CD4-positive, alpha-beta T cell treated with Interleukin-17A for 4 hours (primary cell): ENCODE results near the gene KRT78.

Experiments used
- DNase-seq: peaks from one replicate; pipeline ENCODE4 v3.0.0-alpha.2; 2020; ENCODE audit warnings: mixed read lengths

KRT78 gene

DNA sequence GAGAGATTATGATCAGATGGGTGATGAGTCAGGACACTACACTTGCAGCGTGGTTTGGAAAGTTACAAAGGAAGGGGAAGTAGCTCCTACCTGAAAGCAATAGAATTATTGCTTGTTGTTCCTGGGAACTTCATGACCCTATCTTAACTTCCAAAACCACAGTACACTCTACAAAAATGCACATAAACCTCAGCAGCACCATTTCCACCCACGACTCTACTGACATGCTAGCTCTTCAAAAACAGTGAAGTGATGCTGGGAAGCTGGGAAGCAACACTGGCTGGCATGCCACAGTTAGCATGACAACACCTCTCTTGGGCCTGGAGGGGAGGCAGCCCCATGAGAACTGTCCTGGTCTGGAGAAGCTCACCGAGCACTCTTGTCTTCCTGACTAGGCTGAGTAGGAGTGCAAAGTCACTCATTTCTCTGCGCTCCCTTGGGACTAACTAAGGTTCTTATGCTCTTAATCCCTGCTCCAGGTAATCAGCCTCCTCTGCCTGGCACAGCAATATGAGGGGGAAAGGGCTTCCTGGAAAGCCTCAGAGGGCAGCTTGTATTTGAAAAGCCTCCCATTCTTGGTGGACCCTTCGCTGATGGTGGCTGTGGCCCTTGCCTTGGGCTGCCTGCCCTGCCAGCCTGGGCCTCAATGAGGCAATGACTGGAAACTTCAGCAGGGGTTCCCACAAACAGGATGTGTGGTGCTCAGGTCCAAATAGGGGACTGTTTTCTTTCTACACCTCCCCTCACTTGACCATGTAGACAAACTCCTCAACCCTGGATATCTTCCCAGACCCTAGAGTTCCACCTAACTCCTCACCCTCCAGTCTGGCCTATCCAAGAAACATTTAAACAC lies 54.1 kb downstream of the KRT78 start:
- DNase-seq = no peak

DNA sequence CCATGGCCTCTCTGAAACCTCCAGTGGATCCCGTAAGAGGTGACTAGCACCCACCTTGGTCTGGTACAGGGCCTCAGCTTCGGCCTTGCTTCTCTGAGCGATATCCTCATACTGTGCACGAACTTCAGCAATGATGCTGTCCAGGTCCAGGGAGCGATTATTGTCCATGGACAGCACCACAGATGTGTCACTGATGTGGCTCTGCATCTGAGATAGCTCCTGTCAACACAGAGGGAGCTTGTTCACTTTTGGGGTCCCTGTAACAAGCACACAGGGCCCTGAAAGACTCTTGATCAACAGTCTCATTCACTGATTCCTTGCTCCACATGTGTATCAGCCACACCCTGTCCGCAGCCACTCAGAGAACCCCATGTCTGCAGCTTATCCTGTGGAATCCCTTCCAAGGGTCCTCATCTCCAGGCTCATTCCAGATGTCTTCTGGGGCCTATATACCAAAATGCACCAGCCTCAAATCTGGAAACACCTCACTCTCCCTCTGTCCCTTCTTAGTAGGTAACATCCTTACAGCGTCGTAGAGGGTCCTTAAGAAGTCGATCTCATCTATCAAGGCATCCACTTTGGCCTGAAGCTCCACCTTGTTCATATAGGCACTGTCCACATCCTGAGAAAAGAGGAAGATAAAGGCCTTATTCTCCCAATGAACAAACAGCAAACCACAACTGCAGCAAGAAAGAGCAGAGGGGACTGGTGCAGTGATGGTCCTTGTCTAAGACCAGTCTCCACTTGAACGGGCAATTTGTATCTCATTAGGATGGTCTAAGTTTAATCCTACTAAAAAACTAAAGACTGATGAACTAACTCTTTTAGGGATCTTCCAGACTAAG lies 56.4 kb downstream of the KRT78 start:
- DNase-seq = no peak

DNA sequence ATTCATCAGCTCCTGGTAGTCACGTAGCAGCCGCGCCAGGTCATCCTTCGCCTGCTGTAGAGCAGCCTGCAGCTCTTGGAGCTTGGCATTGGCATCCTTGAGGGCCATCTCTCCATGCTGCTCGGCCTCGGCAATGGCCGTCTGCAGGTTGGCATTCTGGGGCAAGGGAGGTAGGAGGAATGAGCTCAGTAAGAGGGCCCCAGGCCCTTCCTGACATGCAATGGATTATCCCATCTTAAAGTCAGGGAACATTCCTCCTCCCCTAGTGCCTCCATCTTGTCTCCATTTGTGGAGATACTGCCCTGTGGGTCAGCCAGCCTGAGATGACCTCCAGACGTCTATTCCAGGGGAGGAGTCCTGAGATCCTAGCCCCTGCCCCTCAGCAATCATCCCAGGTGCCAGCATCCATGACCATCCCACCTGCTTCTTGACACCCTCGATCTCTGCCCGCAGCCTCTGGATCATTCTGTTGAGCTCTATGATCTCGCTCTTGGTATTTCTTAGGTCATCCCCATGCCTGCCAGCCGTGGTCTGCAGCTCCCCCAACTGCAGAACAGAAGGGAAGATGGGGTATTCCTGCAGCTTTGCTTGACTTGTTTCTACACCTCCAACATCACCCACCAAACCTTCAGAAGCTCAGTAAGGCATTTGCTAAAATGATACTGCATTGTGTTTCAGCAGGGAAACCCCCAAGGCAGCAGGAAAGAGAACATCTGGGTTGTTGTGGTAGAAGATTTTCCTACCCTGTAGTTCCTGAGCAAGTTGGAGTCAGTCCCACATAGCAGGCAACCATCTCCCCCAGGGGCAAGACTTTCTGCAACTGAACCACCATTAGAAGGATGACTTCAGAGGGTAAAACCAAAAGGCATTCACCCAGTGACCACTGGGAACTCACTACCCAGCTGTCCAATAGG lies 57.3 kb downstream of the KRT78 start:
- DNase-seq = no peak

DNA sequence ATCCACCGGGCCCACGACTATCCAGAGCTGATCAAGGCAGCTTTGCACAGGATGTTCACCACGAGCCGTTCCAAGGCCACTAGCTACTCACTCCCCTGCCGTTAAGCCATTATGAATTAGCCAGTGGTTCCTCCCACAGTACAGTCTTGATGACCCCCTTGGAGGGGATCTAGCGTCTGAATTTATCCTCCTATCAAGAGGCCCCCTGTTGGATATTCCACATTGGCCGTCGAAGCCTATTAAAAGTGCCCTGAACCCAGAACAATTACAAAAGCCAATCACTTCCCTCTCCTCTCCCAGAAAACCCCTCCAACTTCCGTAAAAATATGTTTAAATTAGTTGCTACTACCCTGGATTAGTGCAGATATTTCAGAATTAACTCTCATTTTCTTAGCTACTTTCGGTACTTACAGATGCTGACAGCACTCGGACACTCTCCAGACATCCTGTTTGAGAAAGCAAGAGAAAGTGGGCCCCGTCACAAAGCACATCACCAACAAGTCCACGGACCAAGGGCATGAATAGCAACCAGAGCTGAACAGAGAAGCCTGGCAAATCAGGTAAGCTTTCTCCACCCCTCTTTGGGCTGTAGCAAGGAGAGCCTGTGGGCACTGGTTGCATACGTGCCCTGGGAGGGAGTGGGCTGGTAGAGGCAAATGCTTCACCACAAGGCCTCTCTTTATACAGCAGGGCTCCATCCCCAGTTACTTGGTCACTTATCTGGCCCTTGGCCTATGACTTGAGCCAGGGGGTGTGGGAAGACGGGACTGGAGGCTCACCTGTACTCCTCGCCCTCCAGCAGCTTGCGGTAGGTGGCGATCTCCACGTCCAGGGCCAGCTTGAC lies 58.1 kb downstream of the KRT78 start:
- no peak for DNase-seq

DNA sequence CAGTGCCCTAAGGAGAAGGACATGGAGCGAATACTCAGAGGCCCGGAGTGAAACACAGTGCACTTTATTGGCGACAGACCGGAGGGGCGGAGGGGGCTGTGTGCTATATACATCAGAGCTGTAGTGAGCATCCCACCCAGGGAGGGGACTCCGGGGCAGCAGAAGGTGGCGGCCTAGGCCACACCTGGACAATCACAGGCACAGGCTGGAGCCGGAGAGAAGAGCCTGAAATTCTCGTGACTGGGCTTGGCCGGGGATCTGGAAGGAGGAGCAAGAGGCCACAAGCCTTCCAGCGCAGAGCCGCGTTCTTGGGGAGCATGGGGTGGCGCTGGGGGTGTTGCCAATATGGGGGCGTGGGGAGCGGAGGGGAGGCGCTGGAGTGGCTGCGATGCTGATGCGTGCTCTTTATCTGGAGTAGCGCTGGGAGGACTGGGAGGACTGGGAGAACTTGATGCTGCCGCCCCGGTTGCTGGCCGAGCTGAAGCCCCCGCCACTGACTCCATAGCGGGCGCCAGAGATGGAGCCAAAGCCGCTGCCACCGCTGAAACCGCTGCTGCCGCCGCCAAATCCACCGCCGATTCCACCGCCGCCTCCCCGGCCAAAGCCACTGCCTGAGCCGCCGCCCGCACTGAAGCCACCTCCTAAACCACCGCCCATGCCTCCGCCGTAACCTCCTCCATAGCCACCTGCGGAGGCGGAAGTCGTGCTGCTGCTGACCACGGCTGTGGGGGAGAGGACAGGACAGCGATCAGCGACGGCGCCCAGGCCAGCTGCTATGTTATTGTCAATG lies 59.0 kb downstream of the KRT78 start:
- peak; percentile 9 for DNase-seq

DNA sequence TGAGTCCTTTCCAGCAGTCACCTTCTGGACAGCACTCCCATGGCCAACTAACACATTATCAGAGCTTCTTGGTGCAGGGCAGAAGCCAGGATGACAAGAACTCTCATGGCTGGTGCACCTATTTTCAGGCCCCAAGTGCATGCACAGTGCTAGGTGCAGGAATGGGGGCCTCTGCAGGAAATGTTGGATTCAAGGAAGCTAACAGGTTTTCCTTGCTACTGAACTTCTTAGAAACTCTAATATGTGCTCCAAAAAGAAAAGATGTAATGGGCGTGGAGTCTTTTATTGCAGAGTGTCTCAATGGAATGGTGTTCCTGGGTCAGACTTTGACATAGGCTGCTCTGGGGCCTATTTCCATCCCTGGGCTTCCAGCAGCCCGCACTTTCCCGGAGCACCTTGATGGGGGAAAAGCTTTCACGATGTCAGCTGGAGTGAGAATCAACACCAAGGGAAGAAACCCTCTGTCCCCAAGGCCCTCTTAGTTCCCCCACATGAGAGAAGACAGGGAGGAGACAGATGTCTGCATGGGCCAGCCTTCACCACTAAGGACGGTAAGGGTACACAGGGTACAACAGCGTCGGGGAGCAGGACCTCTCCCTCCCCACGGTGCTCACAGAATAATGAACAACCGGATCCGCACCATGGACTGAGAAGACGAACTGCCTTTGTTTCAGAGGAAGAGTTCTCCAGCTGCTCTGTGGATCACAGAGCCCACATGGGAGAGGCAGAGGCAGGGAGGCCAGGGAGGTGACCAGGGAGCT lies 59.7 kb downstream of the KRT78 start:
- DNase-seq = no peak

DNA sequence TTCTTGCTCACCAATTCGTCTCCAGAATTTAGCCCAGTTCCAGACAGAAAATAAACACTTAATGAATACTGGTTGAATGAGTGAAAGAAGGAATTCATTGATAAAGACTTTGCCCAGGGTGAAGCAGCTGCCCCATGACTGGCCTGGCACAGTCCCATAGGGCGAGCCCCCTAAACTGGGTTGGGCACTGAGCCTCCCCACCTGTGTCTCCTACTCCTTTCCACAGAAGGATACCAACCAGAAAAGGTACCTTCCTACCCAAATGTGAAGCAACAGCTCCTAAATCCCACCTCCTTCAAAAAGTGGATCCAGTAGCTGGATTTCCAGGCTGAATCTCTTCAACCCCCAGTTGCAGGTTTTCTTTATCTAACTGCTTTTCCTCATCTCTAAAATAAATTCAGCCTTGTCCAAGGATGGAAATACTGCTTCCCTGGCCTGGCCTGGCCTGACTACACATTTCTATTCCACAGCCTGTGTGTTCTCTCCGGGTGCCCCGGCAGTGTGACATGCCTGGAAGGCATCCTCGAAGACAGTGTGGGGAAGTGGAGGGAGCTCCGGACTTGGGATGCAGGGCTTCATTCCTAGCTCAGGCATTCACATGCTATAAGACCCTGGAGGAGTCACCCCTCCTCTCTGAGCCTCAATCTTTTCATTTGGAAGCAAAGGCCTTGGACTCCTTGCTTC lies 60.5 kb downstream of the KRT78 start:
- no peak for DNase-seq
